Central memory CD8-positive, alpha-beta T cell (primary cell): Measurements from ENCODE around the gene EPHB1.
A peak's percentile ranks its signal among the peaks of the same experiment; 100 is the strongest.

Experiments used
- ATAC-seq: fragments of 150-1000 bp; cut with Tn5 transposase; replicated peaks from 2 replicates; pipeline ENCODE4 v1.10.0; 2022; ENCODE audit warnings: mild to moderate bottlenecking, moderate FRiP score, moderate number of reproducible peaks; ENCODE audit not compliant: poor library complexity, severe bottlenecking; ENCODE audit errors: extremely low read depth
- DNase-seq, 2 donors: peaks; one replicate each; pipeline ENCODE4 v3.0.0; 2021; ENCODE audit warnings: low spot score in 2 of 2
- H3K27ac Mint-ChIP-seq: one replicate; pipeline ENCODE4 v1.8.0; 2022; ENCODE audit warnings: low read depth, mild to moderate bottlenecking, moderate library complexity, mixed read lengths
- H3K27me3 Mint-ChIP-seq: one replicate; pipeline ENCODE4 v1.8.0; 2022; ENCODE audit warnings: mixed read lengths
- H3K36me3 Mint-ChIP-seq: one replicate; pipeline ENCODE4 v1.8.0; 2022; ENCODE audit warnings: mild to moderate bottlenecking, moderate library complexity, mixed read lengths; ENCODE audit not compliant: insufficient read depth
- H3K4me1 Mint-ChIP-seq: one replicate; pipeline ENCODE4 v1.8.0; 2022; ENCODE audit warnings: mixed read lengths
- H3K4me3 Mint-ChIP-seq: one replicate; pipeline ENCODE4 v1.8.0; 2022; ENCODE audit warnings: mild to moderate bottlenecking, moderate library complexity, mixed read lengths
- H3K9me3 Mint-ChIP-seq: one replicate; pipeline ENCODE4 v1.8.0; 2022; ENCODE audit warnings: mixed read lengths

EPHB1 gene

GRCh38 chr3:134792700-134793099 lies 2.4 kb upstream of the EPHB1 start:
- Mint-ChIP-seq H3K4me3 (no peak overlapping the region), H3K27me3 (peaks cover 62% of the 10 kb centered on the region), H3K36me3 (no peaks in the 10 kb centered on the region), H3K4me1 (peaks cover 11% of the 10 kb centered on the region), H3K27ac (no peak overlapping the region), H3K9me3 (no peaks in the 10 kb centered on the region)
- ATAC-seq (no peak), DNase-seq (no peak)

- H3K9me3 Mint-ChIP-seq, result no peaks in the 10 kb centered on the region
- H3K36me3 Mint-ChIP-seq, result no peaks in the 10 kb centered on the region
- no peak overlapping the region for H3K27ac Mint-ChIP-seq
- ATAC-seq (no peak), DNase-seq (no peak)
- H3K4me1 Mint-ChIP-seq, result peaks cover 11% of the 10 kb centered on the region
- H3K27me3 Mint-ChIP-seq, result peaks cover 68% of the 10 kb centered on the region
- H3K4me3 Mint-ChIP-seq, result no peak overlapping the region
These were observed 1.5 kb upstream of the EPHB1 start for GRCh38 chr3:134793562-134793961.

DNA sequence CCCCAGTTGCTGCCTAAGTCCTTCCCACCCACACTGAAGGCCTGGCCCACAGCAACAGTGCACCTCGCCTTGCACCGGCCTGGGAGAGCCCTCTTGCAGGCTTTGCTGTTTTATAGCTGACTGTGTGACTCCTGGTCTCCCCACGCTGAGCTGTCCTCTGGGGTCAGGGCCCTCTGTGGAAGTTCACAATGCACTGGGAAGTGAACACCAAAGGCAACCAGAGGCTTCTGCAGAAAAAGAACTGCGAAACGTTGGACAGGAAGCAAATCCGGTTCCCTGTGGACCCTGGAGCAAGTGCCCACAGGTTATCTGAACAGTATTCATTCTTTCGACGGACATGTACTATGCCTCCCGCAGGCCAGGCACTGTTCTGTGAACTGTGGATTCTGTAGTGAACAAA lies 737 bp upstream of the EPHB1 start:
- ATAC-seq, result no peak
- Mint-ChIP-seq H3K9me3 (no peaks in the 10 kb centered on the region), H3K4me1 (peaks cover 11% of the 10 kb centered on the region), H3K27ac (no peak overlapping the region), H3K4me3 (peak overlapping the region; percentile 76), H3K36me3 (no peaks in the 10 kb centered on the region), H3K27me3 (peaks cover 67% of the 10 kb centered on the region)
- DNase-seq, result no peak

- Mint-ChIP-seq H3K36me3 (no peaks in the 10 kb centered on the region), H3K27me3 (peaks cover 53% of the 10 kb centered on the region), H3K4me3 (peak overlapping the region; percentile 76), H3K27ac (no peak overlapping the region), H3K9me3 (no peaks in the 10 kb centered on the region), H3K4me1 (peaks cover 11% of the 10 kb centered on the region)
- DNase-seq (no peak), ATAC-seq (no peak)
These were observed 753 bp downstream of the EPHB1 start for GRCh38 chr3:134795746-134796280.

- H3K9me3 Mint-ChIP-seq, result no peaks in the 10 kb centered on the region
- H3K27ac Mint-ChIP-seq, result no peak overlapping the region
- DNase-seq, result no peak
- H3K36me3 Mint-ChIP-seq, result no peaks in the 10 kb centered on the region
- no peak overlapping the region for H3K4me3 Mint-ChIP-seq
- peaks cover 11% of the 10 kb centered on the region for H3K4me1 Mint-ChIP-seq
- no peak for ATAC-seq
- peaks cover 51% of the 10 kb centered on the region for H3K27me3 Mint-ChIP-seq
These were observed 1.4 kb downstream of the EPHB1 start for GRCh38 chr3:134796281-134797056.

- H3K4me3 Mint-ChIP-seq, result no peak overlapping the region
- ATAC-seq, result no peak
- no peaks in the 10 kb centered on the region for H3K36me3 Mint-ChIP-seq
- no peak for DNase-seq
- H3K27me3 Mint-ChIP-seq, result peaks cover 44% of the 10 kb centered on the region
- H3K4me1 Mint-ChIP-seq, result peaks cover 11% of the 10 kb centered on the region
- no peak overlapping the region for H3K27ac Mint-ChIP-seq
- no peaks in the 10 kb centered on the region for H3K9me3 Mint-ChIP-seq
These were observed 2.1 kb downstream of the EPHB1 start for GRCh38 chr3:134797057-134797740.

DNA sequence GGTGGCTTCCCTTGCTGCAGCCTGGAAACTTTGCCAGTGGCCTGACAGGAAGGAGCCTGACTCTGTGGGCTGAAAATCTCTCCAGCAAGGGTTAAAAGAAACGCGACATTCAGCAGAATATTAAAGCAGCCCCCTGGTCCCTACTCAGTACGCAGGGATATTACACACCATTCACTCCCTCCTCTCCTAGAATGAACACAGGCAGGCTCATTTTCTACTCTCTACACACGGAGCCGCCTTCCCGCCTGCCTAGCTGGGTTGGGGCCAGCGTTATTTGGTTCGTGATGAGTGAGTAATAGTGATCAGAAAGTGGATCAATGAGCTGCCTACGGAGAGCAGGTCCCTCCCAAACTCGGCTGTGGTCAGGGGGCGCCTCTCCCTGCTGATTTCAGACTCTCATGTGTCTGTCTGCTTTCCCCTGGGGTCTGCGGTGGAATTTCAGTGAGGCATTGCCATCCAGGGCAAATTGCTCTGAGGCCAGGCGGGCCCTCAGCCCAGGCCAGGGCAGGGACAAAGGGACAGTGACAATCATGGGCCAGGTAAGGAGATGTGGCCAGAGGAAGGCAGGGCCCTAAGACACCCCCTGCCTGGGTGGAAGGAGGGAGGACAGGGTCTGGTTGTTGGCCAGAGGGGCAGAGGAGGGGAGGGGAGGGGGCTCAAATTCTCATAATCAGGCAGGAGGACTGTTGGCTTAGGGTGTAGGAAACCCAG lies 2.8 kb downstream of the EPHB1 start:
- DNase-seq (no peak), ATAC-seq (no peak)
- H3K27me3 Mint-ChIP-seq, result peaks cover 39% of the 10 kb centered on the region
- no peaks in the 10 kb centered on the region for H3K9me3 Mint-ChIP-seq
- no peak overlapping the region for H3K27ac Mint-ChIP-seq
- no peak overlapping the region for H3K4me3 Mint-ChIP-seq
- no peaks in the 10 kb centered on the region for H3K36me3 Mint-ChIP-seq
- peaks cover 11% of the 10 kb centered on the region for H3K4me1 Mint-ChIP-seq

DNA sequence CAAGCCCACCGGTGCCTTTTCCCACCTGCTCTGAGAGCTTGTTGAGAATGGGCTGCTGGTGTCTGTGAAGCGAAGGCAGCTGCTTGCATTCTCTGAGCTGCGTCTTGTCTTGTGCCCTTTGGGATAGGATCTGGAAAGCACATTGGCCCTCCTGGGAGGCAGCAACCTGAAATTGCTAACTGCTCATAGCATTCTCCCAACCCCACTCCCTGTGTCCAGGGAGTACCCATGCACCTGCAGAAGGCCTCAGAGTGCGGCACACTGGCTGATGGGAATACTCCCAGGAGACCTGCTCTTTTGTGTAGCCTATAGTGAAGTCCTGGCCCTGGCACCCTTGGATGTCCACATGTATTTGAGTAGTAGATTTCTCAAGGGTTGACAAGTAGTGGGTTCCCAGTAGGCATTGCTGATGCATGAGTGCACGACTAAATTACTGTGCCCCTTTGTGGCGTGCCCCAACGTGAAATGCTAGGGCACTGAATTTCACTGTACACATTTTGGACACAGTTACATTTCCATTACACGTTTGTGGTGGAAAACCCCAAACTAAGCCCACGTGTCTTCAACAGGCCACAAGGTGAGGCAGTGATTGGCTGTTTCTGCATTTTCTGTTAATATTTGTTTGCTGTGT lies 3.7 kb downstream of the EPHB1 start:
- DNase-seq, result no peak
- Mint-ChIP-seq H3K4me3 (no peak overlapping the region), H3K27ac (no peak overlapping the region), H3K36me3 (no peaks in the 10 kb centered on the region), H3K27me3 (peaks cover 33% of the 10 kb centered on the region), H3K9me3 (no peaks in the 10 kb centered on the region), H3K4me1 (peaks cover 11% of the 10 kb centered on the region)
- no peak for ATAC-seq

DNA sequence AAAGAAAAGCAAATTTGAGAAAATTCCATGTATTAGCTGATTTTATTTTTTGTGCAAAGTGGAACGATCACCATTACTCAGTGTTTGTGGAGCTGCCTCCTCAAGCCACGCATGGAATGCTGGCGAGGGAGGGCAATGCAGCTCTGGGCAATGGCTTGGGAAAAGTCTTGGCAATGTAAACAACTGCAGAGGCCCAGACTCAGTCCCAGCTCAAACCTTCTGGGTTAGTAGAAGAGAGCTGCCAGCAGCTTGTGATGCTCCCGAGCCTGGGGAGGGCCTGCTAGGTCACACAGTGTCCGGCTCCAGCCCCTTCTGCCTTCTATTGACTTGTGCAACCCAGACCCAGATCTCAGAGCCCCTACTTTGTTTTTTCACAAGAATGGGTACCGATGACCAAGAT lies 4.3 kb downstream of the EPHB1 start:
- DNase-seq (no peak), ATAC-seq (no peak)
- Mint-ChIP-seq H3K4me3 (no peak overlapping the region), H3K4me1 (peaks cover 11% of the 10 kb centered on the region), H3K9me3 (no peaks in the 10 kb centered on the region), H3K36me3 (no peaks in the 10 kb centered on the region), H3K27me3 (peaks cover 30% of the 10 kb centered on the region), H3K27ac (no peak overlapping the region)

GRCh38 chr3:134801204-134801958 lies 6.3 kb downstream of the EPHB1 start:
- H3K4me3 Mint-ChIP-seq, result no peak overlapping the region
- no peak for DNase-seq
- no peaks in the 10 kb centered on the region for H3K9me3 Mint-ChIP-seq
- no peaks in the 10 kb centered on the region for H3K36me3 Mint-ChIP-seq
- no peak for ATAC-seq
- H3K4me1 Mint-ChIP-seq, result no peaks in the 10 kb centered on the region
- no peak overlapping the region for H3K27ac Mint-ChIP-seq
- H3K27me3 Mint-ChIP-seq, result peaks cover 19% of the 10 kb centered on the region

DNA sequence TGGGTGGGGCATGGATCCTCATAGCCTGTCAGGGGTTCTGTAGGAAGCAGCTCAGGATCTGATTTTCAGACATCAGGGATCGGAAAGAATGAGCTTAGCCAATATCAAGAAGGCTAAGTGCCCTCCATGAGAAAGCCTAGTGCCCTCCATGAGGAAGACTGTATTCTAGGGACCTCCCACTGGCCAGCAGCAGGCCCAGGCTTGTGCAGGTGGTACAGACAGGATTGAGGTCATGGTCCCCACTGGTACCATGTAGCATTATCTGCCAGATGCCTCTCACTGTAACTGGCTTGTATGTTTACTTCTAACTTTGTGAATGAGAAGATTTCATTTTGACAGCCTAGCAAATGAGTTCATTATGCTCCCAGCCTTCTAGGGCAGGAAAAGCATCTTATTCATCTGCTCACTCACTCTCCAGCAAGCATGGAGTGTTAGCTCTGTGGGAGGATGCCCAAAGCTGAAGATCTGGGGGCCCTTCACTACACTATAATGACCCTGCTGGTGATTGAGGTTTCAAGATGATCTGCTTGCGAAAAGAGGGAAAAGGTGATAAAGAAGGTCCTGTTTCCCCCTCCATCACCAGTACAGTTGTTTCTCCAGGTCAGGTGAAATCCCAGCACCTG lies 7.5 kb downstream of the EPHB1 start:
- DNase-seq, result no peak
- ATAC-seq, result no peak
- Mint-ChIP-seq H3K27me3 (peaks cover 9% of the 10 kb centered on the region), H3K27ac (no peak overlapping the region), H3K4me3 (no peak overlapping the region), H3K36me3 (no peaks in the 10 kb centered on the region), H3K9me3 (no peaks in the 10 kb centered on the region), H3K4me1 (no peaks in the 10 kb centered on the region)
